ENCODE results near the gene BNIP1.
"Not testable (repeated sequence)": the region's sequence is repeated elsewhere in the genome, so short reads cannot be mapped to it uniquely, and the experiment has no call there.

The BNIP1 gene

GRCh38 chr5:173144200-173145176 is at the start of gene BNIP1:
BNIP1 (plus strand) TSS chr5:173144531; CDS start chr5:173144546, 15 bp downstream.
- DNase-seq (ENCODE audit: low read depth), result peak; percentile 85

- DNase-seq (ENCODE audit: low read depth), result no peak
Measured at GRCh38 chr5:173098787-173099186, 45.5 kb upstream of the BNIP1 start.

- no peak for DNase-seq (ENCODE audit: low read depth)
Measured at GRCh38 chr5:173099461-173099860, 44.9 kb upstream of the BNIP1 start.

GRCh38 chr5:173101245-173101644 is 43.1 kb upstream of the BNIP1 start:
- DNase-seq (ENCODE audit: low read depth), result no peak

GRCh38 chr5:173103411-173103810 is 40.9 kb upstream of the BNIP1 start:
- no peak for DNase-seq (ENCODE audit: low read depth)

- DNase-seq (ENCODE audit: low read depth), result no peak
Measured at GRCh38 chr5:173108914-173109313, 35.4 kb upstream of the BNIP1 start.

- no peak for DNase-seq (ENCODE audit: low read depth)
Measured at GRCh38 chr5:173114536-173114935, 29.8 kb upstream of the BNIP1 start.

- no peak for DNase-seq (ENCODE audit: low read depth)
Measured at GRCh38 chr5:173119719-173120118, 24.6 kb upstream of the BNIP1 start.

GRCh38 chr5:173123416-173123815 is 20.9 kb upstream of the BNIP1 start:
- DNase-seq (ENCODE audit: low read depth), result peak; percentile 25

GRCh38 chr5:173132166-173132565 is 12.2 kb upstream of the BNIP1 start:
- not testable (repeated sequence) for DNase-seq (ENCODE audit: low read depth)

GRCh38 chr5:173138707-173139106 is 5.6 kb upstream of the BNIP1 start:
- DNase-seq (ENCODE audit: low read depth), result no peak

GRCh38 chr5:173139631-173140030 is 4.7 kb upstream of the BNIP1 start:
- DNase-seq (ENCODE audit: low read depth), result no peak

GRCh38 chr5:173140769-173141168 is 3.6 kb upstream of the BNIP1 start:
- DNase-seq (ENCODE audit: low read depth), result no peak

GRCh38 chr5:173143567-173143966 is 764 bp upstream of the BNIP1 start:
- DNase-seq (ENCODE audit: low read depth), result no peak

- no peak for DNase-seq (ENCODE audit: low read depth)
Measured at GRCh38 chr5:173148354-173148753, 4.0 kb downstream of the BNIP1 start.

GRCh38 chr5:173152547-173152946 is 8.2 kb downstream of the BNIP1 start:
- no peak for DNase-seq (ENCODE audit: low read depth)

- DNase-seq (ENCODE audit: low read depth), result no peak
Measured at GRCh38 chr5:173153842-173154241, 9.5 kb downstream of the BNIP1 start.

GRCh38 chr5:173154619-173155018 is 10.3 kb downstream of the BNIP1 start:
- DNase-seq (ENCODE audit: low read depth), result not testable (repeated sequence)

GRCh38 chr5:173155912-173156311 is 11.6 kb downstream of the BNIP1 start:
- DNase-seq (ENCODE audit: low read depth), result no peak

- DNase-seq (ENCODE audit: low read depth), result no peak
Measured at GRCh38 chr5:173158366-173158765, 14.0 kb downstream of the BNIP1 start.

GRCh38 chr5:173159256-173159655 is 14.9 kb downstream of the BNIP1 start:
- DNase-seq (ENCODE audit: low read depth), result no peak

- DNase-seq (ENCODE audit: low read depth), result no peak
Measured at GRCh38 chr5:173161148-173161547, 16.8 kb downstream of the BNIP1 start.

- no peak for DNase-seq (ENCODE audit: low read depth)
Measured at GRCh38 chr5:173163219-173163618, 18.9 kb downstream of the BNIP1 start.
